Astrocyte of the spinal cord (primary cell): ENCODE results near the gene MMP17.
"Not testable (repeated sequence)": the region's sequence is repeated elsewhere in the genome, so short reads cannot be mapped to it uniquely, and the experiment has no call there.

Experiments used
- DNase-seq: peaks from one replicate; pipeline ENCODE4 v3.0.0; 2011; ENCODE audit warnings: low read depth, low spot score
- H3K4me3 ChIP-seq: 2 replicates; pipeline ENCODE4 v1.5.1; 2011; ENCODE audit warnings: low read depth, mild to moderate bottlenecking, low read length, moderate library complexity
- CTCF ChIP-seq: IDR thresholded peaks from 2 replicates; pipeline ENCODE4 v1.5.1; 2012; ENCODE audit warnings: low read depth, mild to moderate bottlenecking, low read length, inconsistent platforms
- in situ Hi-C: cut with HindIII; loops from 2 replicates; pipeline ENCODE4 v1.10.0; 2017; ENCODE audit warnings: low sequenced_read_pairs

The MMP17 gene

GRCh38 chr12:131882804-131883520, 54.8 kb downstream of the MMP17 start:
- H3K4me3 ChIP-seq: no peak overlapping the region
- no peak for DNase-seq
- no peak for TF ChIP-seq CTCF
- in situ Hi-C loops: no loop called here

- in situ Hi-C loops: no loop called here
- no peak overlapping the region for H3K4me3 ChIP-seq
- TF ChIP-seq CTCF: no peak
- DNase-seq: no peak
Measured at GRCh38 chr12:131883521-131883900, 55.3 kb downstream of the MMP17 start.

GRCh38 chr12:131885076-131885475, 56.9 kb downstream of the MMP17 start:
- H3K4me3 ChIP-seq, in situ Hi-C loops, DNase-seq: not testable (repeated sequence)

GRCh38 chr12:131885543-131886057, 57.4 kb downstream of the MMP17 start:
- in situ Hi-C loops: no loop called here
- no peak overlapping the region for H3K4me3 ChIP-seq
- no peak for DNase-seq
- TF ChIP-seq CTCF: no peak

- in situ Hi-C loops: not testable (repeated sequence)
Measured at GRCh38 chr12:131891722-131892121, 63.5 kb downstream of the MMP17 start.

GRCh38 chr12:131892711-131893604, 64.8 kb downstream of the MMP17 start:
- H3K4me3 ChIP-seq: no peak overlapping the region
- TF ChIP-seq CTCF: no peak
- no peak for DNase-seq
- in situ Hi-C loops: no loop called here

More at GRCh38 chr12:131891722-131892121, 63.5 kb downstream of the MMP17 start:
- H3K4me3 ChIP-seq, DNase-seq: not testable (repeated sequence)

- H3K4me3 ChIP-seq: peak overlapping the region; percentile 13
- in situ Hi-C loops: no loop called here
- no peak for DNase-seq
- TF ChIP-seq CTCF: no peak
Measured at GRCh38 chr12:131893605-131894312, 65.6 kb downstream of the MMP17 start.
